ENCODE measurements around the gene TRAPPC3.

Gene TRAPPC3

DNA sequence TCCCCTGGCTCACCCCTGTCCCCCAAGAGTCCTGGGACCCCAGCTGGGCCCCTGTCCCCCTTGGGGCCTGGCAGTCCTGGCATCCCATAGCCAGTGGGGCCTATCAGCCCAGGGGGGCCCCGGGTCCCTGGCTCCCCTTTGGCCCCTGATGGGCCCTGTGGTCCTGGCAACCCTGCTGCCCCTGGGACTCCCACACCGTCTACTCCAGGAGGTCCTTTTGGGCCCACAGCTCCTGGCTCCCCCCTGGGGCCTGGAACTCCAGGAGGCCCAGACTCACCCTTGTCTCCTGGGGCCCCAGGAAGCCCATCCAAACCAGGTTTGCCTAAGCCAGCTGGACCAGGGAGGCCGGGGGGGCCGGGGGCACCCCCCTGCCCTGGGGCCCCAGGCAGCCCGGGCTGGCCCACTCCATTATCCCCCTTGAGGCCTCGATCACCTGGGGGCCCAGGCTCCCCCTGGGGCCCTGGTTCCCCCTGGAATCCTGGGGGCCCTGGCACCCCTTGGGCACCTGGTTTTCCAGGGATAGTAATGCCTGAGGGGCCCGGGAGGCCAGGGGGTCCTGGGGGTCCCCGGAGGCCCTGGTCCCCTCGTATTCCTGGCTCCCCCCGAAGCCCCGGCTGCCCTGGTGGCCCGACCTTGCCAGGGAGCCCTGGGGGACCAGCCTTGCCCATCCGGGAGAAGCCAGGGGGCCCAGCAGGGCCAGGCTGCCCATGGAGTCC is 50.5 kb downstream of the TRAPPC3 start:
- DNase-seq (ENCODE audit: low read depth), result no peak

DNA sequence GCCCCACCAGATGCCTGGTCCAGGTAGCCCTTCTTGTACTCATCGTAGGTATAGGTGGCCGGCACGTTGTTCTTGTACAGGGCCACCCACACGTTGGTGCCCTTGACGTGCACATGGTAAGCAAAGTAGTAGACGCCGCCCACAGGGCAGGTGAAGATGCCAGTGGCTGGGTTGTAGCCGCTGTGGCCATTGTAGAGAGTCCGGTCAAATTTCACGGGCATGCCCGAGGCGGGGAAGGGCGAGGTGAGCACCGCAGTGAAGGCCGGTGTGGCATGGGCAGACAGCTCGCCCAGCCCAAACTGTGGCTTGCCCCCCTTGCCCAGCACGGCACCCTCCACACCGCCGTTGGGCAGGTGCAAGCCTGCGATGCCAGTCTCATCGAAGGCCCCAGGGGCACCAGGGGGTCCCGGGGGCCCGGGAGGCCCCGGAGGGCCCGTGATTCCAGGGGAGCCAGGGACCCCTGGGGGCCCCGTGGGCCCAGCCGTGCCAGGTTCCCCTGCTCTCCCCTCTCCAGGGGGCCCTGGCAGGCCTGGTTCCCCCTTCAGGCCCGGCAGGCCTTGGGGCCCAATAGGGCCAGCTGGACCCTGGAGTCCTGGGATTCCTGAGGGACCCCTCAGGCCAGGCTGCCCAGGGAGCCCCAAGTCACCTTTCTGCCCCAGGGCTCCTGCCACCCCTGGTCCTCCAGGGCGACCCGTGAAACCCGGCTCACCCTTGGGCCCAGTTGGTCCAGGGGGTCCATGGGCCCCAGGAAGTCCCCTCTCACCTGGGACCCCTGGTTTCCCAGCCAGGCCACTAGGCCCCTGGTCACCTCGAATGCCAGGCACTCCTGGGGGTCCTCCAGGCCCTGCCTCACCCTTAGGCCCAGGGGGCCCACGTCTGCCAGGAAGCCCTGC is 51.3 kb downstream of the TRAPPC3 start:
- DNase-seq (ENCODE audit: low read depth), result no peak

DNA sequence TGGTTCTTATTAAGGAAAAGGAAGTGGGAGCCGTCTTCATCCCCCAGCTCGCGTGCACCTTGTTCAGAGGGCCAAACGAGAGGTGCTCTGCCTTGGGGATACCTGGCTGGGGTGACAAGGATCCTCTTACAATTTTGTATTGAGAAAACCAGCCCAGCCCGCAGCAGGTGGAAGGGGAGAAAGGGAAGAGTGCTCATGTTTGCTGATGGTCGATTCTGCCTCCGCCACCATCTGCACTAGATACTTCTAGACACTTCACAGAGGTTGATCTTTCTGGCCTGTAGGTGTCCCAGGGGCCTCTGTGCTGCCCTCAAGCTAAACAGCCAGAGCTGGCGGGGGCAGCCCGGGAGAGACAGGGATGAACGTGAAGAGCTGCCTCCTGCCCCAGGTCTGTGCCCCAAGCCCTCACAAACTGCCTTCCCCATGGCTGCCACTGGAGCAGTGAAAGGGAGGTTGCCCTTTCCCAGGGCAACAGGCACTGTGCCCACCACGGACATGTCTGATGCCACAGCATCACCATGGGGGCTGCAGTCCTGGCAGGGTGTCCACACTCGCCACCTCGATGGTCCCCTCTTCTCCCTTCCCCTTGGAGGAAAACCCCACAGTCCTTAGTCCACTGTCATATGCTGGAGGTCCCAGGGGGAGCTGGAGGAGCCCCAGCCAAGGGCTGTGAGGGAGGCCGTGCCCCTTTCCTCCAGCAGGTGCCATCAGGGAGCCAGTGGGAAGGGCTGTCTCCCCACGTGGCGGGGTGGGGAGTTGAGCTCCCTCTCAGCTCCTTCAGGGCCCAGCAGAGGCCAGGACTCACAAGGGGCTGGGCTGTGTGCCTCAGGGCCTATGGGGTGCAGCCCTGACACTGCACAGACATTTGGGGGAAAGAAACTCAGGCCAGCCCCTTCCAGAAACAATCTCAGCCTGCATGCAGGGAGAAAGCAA is 52.5 kb downstream of the TRAPPC3 start:
- no peak for DNase-seq (ENCODE audit: low read depth)

DNA sequence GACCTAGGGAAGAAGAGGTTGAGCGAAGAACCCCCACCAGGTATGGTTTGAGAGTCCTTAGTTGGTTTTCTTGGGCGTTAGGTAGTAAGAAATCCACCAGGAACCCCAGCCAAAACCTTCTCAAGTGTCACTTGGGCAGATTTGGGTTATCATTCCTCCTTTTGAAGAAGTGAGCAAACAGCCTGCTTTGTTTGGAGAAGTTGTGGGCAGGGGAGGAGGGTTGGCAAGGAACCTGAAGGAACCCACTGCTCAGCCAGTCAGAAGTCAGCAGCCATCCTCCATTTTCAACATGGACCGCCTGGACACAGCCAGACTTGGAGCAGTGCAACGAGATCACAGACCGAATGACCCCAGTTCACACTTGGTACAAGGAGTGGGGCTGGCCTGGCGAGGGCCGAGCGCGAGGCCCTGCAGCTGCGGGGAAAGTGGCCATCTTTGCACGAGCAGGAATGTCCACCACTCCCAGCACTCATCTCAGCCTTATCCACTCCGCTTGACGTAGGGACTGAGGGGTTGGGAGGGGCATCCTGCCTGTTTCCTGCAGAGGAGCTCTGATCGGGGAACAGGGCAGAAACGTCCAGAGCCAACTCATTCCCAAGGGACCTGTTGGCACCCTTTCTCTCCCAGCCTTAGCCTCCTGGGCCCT is 53.4 kb downstream of the TRAPPC3 start:
- no peak for DNase-seq (ENCODE audit: low read depth)

DNA sequence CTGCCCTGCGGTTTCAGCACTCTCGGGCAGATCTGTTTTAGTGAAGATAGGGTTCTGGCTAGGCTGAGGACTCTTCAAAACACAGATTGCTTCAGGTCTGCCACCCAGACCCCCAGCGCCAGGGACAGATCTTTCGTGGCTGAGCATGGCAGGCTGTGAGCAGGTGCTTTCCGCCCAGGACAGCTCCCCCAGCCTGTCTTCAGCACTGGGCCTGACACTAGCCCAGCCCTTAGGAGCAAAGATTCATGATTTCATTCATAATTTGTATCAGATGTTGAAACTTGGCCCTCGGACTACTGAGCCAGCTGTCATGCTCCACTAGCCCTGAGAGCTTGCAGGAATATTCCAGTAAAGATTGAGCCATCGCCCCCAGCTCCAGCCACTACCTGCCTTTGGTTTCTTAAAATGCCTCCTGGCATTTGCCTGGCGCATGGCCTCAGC is 54.6 kb downstream of the TRAPPC3 start:
- no peak for DNase-seq (ENCODE audit: low read depth)

DNA sequence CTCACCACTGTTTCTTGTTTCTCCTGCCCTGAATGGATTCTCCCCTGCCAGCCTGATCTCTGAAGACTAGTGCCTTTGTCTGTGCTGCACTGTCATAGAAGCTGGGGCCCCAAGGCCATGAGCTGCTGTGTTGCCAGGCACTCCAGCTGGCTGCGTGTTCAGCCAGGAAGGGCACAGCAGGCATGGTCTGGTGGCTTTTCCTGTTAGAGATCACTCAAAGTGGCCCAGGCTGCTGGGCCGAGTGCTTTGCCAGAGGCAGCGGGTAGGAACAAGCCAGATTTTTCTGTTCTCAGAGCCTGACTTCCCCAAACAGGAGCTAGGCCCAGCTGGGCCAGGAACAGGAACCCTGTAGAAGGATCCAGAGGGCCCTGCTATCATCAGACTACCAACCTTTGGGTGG is 55.4 kb downstream of the TRAPPC3 start:
- DNase-seq (ENCODE audit: low read depth), result no peak

DNA sequence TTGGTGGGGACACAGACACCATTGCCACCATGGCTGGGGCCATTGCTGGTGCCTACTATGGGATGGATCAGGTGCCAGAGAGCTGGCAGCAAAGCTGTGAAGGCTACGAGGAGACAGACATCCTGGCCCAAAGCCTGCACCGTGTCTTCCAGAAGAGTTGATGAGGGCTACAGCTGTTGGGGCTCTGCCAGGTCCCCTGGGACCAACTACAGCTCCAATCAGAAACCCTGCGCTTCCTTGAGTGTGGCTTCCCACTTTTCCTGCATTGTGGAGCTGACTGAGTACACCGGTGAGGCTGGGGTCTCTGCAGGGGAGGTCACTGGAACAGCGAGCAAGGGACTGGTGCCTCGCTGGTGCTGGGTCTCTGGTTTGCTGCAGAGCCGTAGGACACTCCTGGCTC is 56.1 kb downstream of the TRAPPC3 start:
- no peak for DNase-seq (ENCODE audit: low read depth)

DNA sequence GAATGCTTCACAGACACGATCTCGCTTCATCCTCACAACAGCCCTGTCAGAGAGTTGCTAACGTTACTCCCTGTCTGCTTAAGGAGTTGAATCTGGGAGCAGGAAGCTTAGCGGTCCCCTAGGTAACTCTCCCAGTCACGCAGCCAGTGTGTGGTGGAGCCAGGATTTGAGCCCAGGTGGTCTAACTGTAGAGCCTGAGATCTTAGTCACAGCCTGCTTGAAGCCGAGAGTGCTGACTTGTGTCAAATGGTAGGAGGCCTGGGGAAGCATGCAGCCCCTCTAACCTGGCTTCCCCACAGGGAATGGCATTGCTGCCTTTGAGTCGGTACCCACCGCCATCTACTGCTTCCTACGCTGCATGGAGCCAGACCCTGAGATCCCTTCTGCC is 56.5 kb downstream of the TRAPPC3 start:
- no peak for DNase-seq (ENCODE audit: low read depth)

DNA sequence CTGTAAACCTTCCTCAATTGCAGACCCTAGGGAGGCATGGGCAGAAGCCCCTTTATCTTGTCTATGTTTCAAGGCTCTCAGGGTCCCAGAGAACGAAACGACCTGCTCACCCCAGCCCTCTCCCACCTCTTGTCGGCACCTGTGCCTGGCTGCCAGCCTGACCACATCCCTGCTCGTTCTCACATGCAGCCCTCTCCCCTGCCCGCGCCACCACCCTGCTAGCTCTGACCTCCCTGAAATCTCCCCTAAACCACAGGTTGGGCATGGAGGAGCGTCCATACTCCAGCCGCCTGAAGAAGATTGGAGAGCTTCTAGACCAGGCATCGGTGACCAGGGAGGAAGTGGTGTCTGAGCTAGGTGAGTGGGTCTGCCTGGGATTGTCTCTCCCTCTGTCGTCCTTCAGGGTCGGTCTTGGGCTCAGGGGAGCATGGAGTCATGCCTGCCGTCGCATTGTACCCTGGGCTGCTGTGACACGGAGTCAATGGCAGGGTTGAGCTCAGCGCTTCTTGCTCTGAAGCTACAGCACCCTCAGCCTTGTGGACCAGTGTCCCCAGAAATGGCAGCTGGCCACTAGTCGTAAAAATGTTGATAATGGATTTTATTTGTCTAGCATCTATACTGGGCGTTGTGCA is 57.0 kb downstream of the TRAPPC3 start:
- DNase-seq (ENCODE audit: low read depth), result no peak

DNA sequence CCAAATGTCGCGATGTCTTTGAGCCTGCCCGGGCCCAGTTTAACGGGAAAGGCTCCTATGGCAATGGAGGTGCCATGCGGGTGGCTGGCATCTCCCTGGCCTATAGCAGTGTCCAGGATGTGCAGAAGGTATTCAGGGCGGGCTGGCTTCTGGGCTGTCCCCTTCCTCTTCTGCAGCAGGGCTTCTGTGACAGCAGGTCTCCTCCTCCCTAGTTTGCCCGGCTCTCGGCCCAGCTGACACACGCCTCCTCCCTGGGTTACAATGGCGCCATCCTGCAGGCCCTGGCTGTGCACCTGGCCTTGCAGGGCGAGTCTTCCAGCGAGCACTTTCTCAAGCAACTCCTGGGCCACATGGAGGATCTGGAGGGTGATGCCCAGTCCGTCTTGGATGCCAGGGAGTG is 57.6 kb downstream of the TRAPPC3 start:
- DNase-seq (ENCODE audit: low read depth), result no peak

DNA sequence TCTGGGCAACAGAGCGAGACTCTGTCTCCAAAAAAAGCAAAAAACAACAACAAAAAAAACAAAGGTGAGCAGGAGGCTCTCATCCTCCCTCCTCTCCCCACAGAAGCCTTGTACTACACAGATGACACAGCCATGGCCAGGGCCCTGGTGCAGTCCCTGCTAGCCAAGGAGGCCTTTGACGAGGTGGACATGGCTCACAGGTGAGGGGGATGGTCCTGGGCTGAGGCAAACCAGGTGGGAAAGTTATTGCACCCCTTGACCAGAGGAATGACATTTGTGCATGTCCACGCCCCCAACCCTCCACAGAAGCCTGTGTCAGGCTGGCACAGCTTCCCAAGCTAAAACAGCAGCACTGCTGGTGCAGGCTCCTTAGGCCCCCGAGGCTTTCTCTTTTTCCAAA is 58.1 kb downstream of the TRAPPC3 start:
- DNase-seq (ENCODE audit: low read depth), result no peak

DNA sequence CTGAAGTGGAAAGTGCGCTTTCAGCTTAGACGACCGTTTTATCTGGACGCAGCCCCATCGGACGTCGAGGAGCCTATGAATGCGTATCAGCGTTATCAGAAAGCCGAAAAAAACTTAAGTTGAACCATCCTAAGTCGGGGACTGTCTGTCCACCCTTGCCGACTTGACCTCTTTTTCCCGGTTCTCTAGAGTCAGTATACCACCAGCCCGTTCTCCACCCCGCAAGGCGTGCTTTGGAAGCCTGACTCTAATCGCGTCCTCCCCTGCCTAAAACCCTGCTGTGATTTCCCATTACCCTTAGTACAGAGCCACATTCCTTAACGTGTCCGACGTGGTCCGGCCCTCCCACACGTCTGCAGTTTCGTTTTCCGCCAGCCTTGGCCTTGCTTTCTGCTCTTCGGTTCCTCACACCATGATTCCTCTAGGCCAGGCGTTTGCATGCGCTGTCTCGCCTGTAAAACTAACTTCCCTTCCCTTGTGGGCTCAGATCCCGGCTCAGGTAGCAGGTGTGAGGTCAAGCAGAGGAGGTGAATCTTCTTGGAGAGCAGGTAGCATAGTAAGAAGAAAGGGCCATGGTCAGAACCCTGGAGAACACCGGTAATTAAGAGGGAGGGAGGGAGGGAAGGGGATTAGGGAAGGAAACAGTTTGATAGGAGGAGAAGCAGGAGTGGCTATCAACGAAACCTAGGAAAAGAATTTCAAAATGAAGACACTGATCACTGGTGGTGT is 59.7 kb downstream of the TRAPPC3 start:
- no peak for DNase-seq (ENCODE audit: low read depth)

DNA sequence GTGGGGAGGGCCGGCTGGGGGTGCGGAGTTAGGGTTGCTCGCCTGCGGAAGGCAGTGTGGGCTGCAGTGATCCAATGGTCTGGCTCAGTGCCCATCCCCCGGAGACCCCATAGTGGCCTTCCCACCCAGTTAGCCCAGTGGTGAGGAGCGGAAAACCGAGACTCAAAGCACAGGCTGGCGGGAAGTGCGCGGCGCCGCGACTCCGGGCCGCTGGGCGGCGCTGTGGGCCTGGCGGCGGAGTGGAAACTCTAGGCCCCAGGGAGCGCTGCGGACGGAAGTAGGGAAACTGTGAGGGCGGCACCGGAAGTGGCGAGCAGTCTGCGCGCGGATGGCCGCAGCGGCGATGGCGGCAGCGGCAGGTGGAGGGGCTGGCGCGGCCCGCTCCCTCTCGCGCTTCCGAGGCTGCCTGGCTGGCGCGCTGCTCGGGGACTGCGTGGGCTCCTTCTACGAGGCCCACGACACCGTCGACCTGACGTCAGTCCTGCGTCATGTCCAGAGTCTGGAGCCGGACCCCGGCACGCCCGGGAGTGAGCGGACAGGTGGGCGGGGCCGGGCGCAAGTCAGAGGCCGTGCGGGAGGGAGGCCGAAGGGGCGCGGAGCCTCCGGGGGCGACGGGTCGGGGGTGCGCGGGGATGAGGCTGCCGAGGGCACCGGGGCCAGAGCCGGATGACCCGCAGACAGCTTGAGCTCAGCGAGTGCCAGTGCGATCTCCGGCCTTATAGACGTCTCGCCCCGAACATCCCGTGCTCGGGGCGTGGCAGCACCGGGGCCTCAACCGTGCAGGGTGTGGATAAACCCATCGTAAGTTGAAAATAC is 60.5 kb downstream of the TRAPPC3 start, which contains the start of gene ADPRS:
ADPRS (plus strand) TSS at position 316 of the 816 bp plus-strand sequence; CDS start at position 329, 13 bp downstream.
- DNase-seq (ENCODE audit: low read depth), result peak; percentile 85

DNA sequence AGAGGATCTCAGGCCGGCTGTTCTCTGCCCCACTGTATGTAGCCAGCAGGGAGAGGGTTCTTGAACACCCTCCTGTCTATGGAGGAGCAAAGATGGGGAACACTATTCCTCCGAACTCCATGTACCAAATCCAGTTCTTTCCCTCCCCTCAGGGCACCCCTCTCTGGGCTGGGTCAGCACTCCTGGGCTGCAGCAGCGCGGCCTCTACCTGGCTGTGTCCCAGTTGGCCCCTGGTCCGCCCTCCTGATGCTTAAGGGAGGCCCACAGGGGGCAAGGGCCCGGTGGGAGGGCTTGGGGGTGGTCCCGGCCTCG is 61.1 kb downstream of the TRAPPC3 start:
- DNase-seq (ENCODE audit: low read depth), result no peak

DNA sequence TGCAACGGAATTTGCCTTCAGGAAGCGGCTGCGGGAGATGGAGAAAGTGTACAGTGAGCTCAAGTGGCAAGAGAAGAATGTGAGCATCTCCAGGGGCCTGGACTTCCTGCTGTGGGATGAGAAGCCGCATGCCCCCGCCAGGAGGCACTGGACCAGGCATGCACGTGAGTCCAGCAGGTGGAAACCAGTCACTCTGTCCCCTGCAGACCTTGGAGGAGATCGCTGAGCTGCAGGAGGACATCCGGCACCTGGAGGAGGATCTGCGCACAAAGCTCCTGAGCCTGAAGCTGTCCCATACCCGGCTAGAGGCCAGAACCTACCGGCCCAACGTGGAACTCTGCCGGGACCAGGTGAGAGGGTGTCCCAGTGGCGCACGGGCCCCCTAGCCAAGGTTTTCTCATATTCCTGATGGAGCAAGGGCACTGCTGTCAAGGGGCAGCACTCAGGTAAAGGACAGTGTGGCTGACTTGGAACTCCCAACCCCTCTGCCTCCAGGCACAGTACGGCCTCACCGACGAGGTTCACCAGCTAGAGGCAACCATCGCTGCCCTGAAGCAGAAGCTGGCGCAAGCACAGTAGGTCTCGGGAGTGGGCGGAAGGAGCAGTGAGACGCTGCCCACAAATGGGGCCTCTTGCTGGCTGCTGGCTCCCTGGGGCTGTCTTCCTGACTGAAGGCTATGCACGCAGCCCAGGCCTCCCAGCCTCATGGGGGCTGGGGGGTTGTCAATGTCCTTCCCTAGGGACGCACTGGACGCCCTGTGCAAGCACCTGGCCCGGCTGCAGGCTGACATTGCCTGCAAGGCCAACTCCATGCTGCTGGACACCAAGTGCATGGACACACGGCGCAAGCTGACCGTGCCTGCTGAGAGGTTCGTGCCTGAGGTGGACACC is 61.8 kb downstream of the TRAPPC3 start:
- DNase-seq (ENCODE audit: low read depth), result no peak

Data from T follicular helper cell (primary cell).